Ishikawa (cell line): ENCODE data around the gene DNALI1.

ENCODE experiments used
- CEBPB ChIP-seq: IDR thresholded peaks from 2 replicates; pipeline ENCODE4 v1.6.1; 2012
- CREB1 ChIP-seq: IDR thresholded peaks from 2 replicates; pipeline ENCODE4 v1.6.1; 2012; ENCODE audit warnings: low read depth
- EGR1 ChIP-seq: IDR thresholded peaks from 2 replicates; pipeline ENCODE4 v1.6.1; 2012
- EP300 ChIP-seq: IDR thresholded peaks from 2 replicates; pipeline ENCODE4 v1.6.1; 2012; ENCODE audit warnings: borderline replicate concordance
- FOXM1 ChIP-seq: IDR thresholded peaks from 2 replicates; pipeline ENCODE4 v1.6.1; 2012; ENCODE audit warnings: low read depth, borderline replicate concordance
- MAX ChIP-seq: IDR thresholded peaks from 2 replicates; pipeline ENCODE4 v1.6.1; 2012
- NFIC ChIP-seq: IDR thresholded peaks from 2 replicates; pipeline ENCODE4 v1.6.1; 2012
- RAD21 ChIP-seq: IDR thresholded peaks from 2 replicates; pipeline ENCODE4 v1.6.1; 2012; ENCODE audit warnings: low read depth
- REST ChIP-seq: IDR thresholded peaks from 2 replicates; pipeline ENCODE4 v1.6.1; 2012; ENCODE audit warnings: low read depth, mild to moderate bottlenecking
- TAF1 ChIP-seq: IDR thresholded peaks from 2 replicates; pipeline ENCODE4 v1.6.1; 2012; ENCODE audit warnings: low read depth, mild to moderate bottlenecking
- TCF12 ChIP-seq: IDR thresholded peaks from 2 replicates; pipeline ENCODE4 v1.6.1; 2012; ENCODE audit warnings: low read depth
- TEAD4 ChIP-seq: IDR thresholded peaks from 2 replicates; pipeline ENCODE4 v1.6.1; 2012
- USF1 ChIP-seq: IDR thresholded peaks from 2 replicates; pipeline ENCODE4 v1.6.1; 2012
- YY1 ChIP-seq: IDR thresholded peaks from 2 replicates; pipeline ENCODE4 v1.6.1; 2012; ENCODE audit warnings: low read depth
- ZBTB7A ChIP-seq: IDR thresholded peaks from 2 replicates; pipeline ENCODE4 v1.6.1; 2012; ENCODE audit warnings: low read depth

DNALI1 gene

GRCh38 chr1:37544530-37544929 lies 12.2 kb upstream of the DNALI1 start:
- TF ChIP-seq CEBPB = no peak
- no peak for TF ChIP-seq ZBTB7A
- no peak for TF ChIP-seq USF1
- no peak for TF ChIP-seq EGR1
- no peak for TF ChIP-seq EP300
- no peak for TF ChIP-seq CREB1
- no peak for TF ChIP-seq TEAD4

- no peak for TF ChIP-seq TEAD4
- TF ChIP-seq ZBTB7A = no peak
- TF ChIP-seq CEBPB = no peak
- no peak for TF ChIP-seq NFIC
- TF ChIP-seq EGR1 = no peak
- no peak for TF ChIP-seq FOXM1
- TF ChIP-seq REST = no peak
- TF ChIP-seq USF1 = no peak
- no peak for TF ChIP-seq RAD21
- no peak for TF ChIP-seq TCF12
- no peak for TF ChIP-seq TAF1
- TF ChIP-seq YY1 = no peak
- TF ChIP-seq MAX = no peak
- no peak for TF ChIP-seq EP300
- TF ChIP-seq CREB1 = no peak
These were observed 11.7 kb upstream of the DNALI1 start for GRCh38 chr1:37545019-37545418.

- no peak for TF ChIP-seq CREB1
- no peak for TF ChIP-seq MAX
- TF ChIP-seq RAD21 = no peak
- no peak for TF ChIP-seq FOXM1
- TF ChIP-seq ZBTB7A = no peak
- no peak for TF ChIP-seq REST
- TF ChIP-seq NFIC = no peak
- TF ChIP-seq TEAD4 = no peak
- TF ChIP-seq EP300 = no peak
- TF ChIP-seq TAF1 = no peak
- no peak for TF ChIP-seq USF1
- TF ChIP-seq CEBPB = no peak
- TF ChIP-seq EGR1 = no peak
These were observed 7.4 kb upstream of the DNALI1 start for GRCh38 chr1:37549341-37549740.

- TF ChIP-seq FOXM1 = no peak
- no peak for TF ChIP-seq TCF12
- no peak for TF ChIP-seq NFIC
- TF ChIP-seq ZBTB7A = no peak
- TF ChIP-seq EP300 = no peak
- no peak for TF ChIP-seq RAD21
- TF ChIP-seq TEAD4 = no peak
- no peak for TF ChIP-seq MAX
- no peak for TF ChIP-seq EGR1
- TF ChIP-seq YY1 = no peak
- no peak for TF ChIP-seq TAF1
These were observed 3.2 kb upstream of the DNALI1 start for GRCh38 chr1:37553598-37553926.

- no peak for TF ChIP-seq YY1
- peak; percentile 95 for TF ChIP-seq USF1
- no peak for TF ChIP-seq RAD21
- peak; percentile 79; the same call in 1 of the 2 replicates for TF ChIP-seq CREB1
- TF ChIP-seq NFIC = no peak; the same call in 1 of the 2 replicates
- no peak for TF ChIP-seq TEAD4
- peak; percentile 98 for TF ChIP-seq FOXM1
- no peak; the same call in 1 of the 2 replicates for TF ChIP-seq EP300
- TF ChIP-seq TAF1 = peak; percentile 64
- TF ChIP-seq MAX = peak; percentile 82
- no peak for TF ChIP-seq EGR1
- no peak for TF ChIP-seq REST
- no peak for TF ChIP-seq CEBPB
- TF ChIP-seq ZBTB7A = no peak
- TF ChIP-seq TCF12 = 0 out of 2 replicates have a peak, but pooled peaks have one; percentile 25
These were observed 2.6 kb upstream of the DNALI1 start, which contains the start of gene SNIP1 for GRCh38 chr1:37553927-37554808. SNIP1 (minus strand) TSS chr1:37554293; CDS start chr1:37554229, 64 bp downstream.
